Karpas-422 (cell line): Measurements from ENCODE around the gene PTDSS2. TPM values are rescaled to one million over a fixed set of nuclear protein-coding genes. Genes with fewer than 3 reads are reported as not detected.

Experiments used
- DNase-seq: peaks from one replicate; pipeline ENCODE4 v3.0.0-alpha.2; 2015
- H2AFZ ChIP-seq: fragments of 200-600 bp; sonication (generic); 2 replicates; pipeline ENCODE4 v1.6.1; 2014; ENCODE audit warnings: antibody characterized with exemption, low read length, mixed read lengths
- H3K27ac ChIP-seq: fragments of 200-600 bp; sonication (generic); 2 replicates; pipeline ENCODE4 v1.5.1; 2014; ENCODE audit warnings: mild to moderate bottlenecking, low read length, moderate library complexity
- H3K27me3 ChIP-seq: fragments of 200-600 bp; sonication (generic); 2 replicates; pipeline ENCODE4 v1.6.1; 2014; ENCODE audit warnings: low read length, mixed read lengths
- H3K36me3 ChIP-seq: fragments of 200-600 bp; sonication (generic); 2 replicates; pipeline ENCODE4 v1.6.1; 2014; ENCODE audit warnings: low read length, mixed read lengths; ENCODE audit not compliant: insufficient read depth
- H3K4me1 ChIP-seq: fragments of 200-600 bp; sonication (generic); 2 replicates; pipeline ENCODE4 v1.6.1; 2014; ENCODE audit warnings: mild to moderate bottlenecking, low read length, mixed read lengths
- H3K4me2 ChIP-seq: fragments of 200-600 bp; sonication (generic); 2 replicates; pipeline ENCODE4 v1.6.1; 2014; ENCODE audit warnings: low read length, low read depth, mild to moderate bottlenecking; ENCODE audit not compliant: poor library complexity, severe bottlenecking
- H3K4me3 ChIP-seq: fragments of 200-600 bp; sonication (generic); 2 replicates; pipeline ENCODE4 v1.5.1; 2014; ENCODE audit warnings: mild to moderate bottlenecking, antibody characterized with exemption, low read length, mixed read lengths
- H3K79me2 ChIP-seq: fragments of 200-600 bp; sonication (generic); 2 replicates; pipeline ENCODE4 v1.6.1; 2014; ENCODE audit warnings: mild to moderate bottlenecking, low read length, mixed read lengths
- H3K9ac ChIP-seq: fragments of 200-600 bp; sonication (generic); 2 replicates; pipeline ENCODE4 v1.6.0; 2014; ENCODE audit warnings: low read length
- H3K9me2 ChIP-seq: fragments of 200-600 bp; sonication (generic), shearing (Covaris generic); replicated peaks from 2 replicates; pipeline ENCODE4 v1.6.0; 2014; ENCODE audit warnings: mild to moderate bottlenecking, low read length, moderate library complexity; ENCODE audit not compliant: insufficient read depth
- H3K9me3 ChIP-seq: fragments of 300-700, 200-600 bp; sonication (generic); 2 replicates; pipeline ENCODE4 v1.6.1; 2014; ENCODE audit warnings: low read length, mixed read lengths
- H4K20me1 ChIP-seq: fragments of 200-600 bp; sonication (generic); 2 replicates; pipeline ENCODE4 v1.6.1; 2014; ENCODE audit warnings: mild to moderate bottlenecking, antibody characterized with exemption, low read length, low read depth; ENCODE audit not compliant: insufficient read depth
- total RNA-seq: library from RNA; depleted of rRNA; stranded (reverse); fragments of >200 nt; shearing (Covaris generic); gene quantifications from 2 replicates; pipeline ENCODE4 v1.2.3, GENCODE V29; 2014; ENCODE audit warnings: low replicate concordance

PTDSS2 gene
- total RNA-seq, 1 experiment from 2014 or later = 13.5 TPM

GRCh38 chr11:533586-534395 is 83.7 kb downstream of the PTDSS2 start:
- peaks cover 7% of the 10 kb centered on the region; the same call in 1 of the 2 replicates for H3K79me2 ChIP-seq
- H3K9me2 ChIP-seq = no peaks in the 10 kb centered on the region
- H3K4me2 ChIP-seq = peak overlapping the region; percentile 99
- no peak overlapping the region for H3K27ac ChIP-seq
- no peaks in the 10 kb centered on the region for H3K27me3 ChIP-seq
- no peak for DNase-seq
- H4K20me1 ChIP-seq = peaks cover 15% of the 10 kb centered on the region
- H3K4me3 ChIP-seq = peak overlapping the region; percentile 99
- H3K9ac ChIP-seq = peak overlapping the region; percentile 95
- H2AFZ ChIP-seq = no peak overlapping the region
- peaks cover 35% of the 10 kb centered on the region for H3K4me1 ChIP-seq
- no peaks in the 10 kb centered on the region for H3K9me3 ChIP-seq
- H3K36me3 ChIP-seq = no peaks in the 10 kb centered on the region; the same call in 1 of the 2 replicates

- Histone ChIP-seq H3K4me3 (peak overlapping the region; percentile 99), H3K9ac (peak overlapping the region; percentile 95), H3K4me1 (peaks cover 35% of the 10 kb centered on the region), H3K4me2 (peak overlapping the region; percentile 99), H3K27ac (peak overlapping the region; percentile 56), H2AFZ (peak overlapping the region; percentile 56; the same call in 1 of the 2 replicates), H4K20me1 (peaks cover 15% of the 10 kb centered on the region), H3K9me3 (no peaks in the 10 kb centered on the region), H3K9me2 (no peaks in the 10 kb centered on the region), H3K79me2 (peaks cover 7% of the 10 kb centered on the region; the same call in 1 of the 2 replicates), H3K27me3 (no peaks in the 10 kb centered on the region), H3K36me3 (no peaks in the 10 kb centered on the region; the same call in 1 of the 2 replicates)
- DNase-seq = peak; percentile 75
Measured at GRCh38 chr11:534396-535209, 84.5 kb downstream of the PTDSS2 start.

GRCh38 chr11:535210-535518 is 85.1 kb downstream of the PTDSS2 start:
- H3K9ac ChIP-seq = peak overlapping the region; percentile 95
- H3K27me3 ChIP-seq = no peaks in the 10 kb centered on the region
- no peaks in the 10 kb centered on the region; the same call in 1 of the 2 replicates for H3K36me3 ChIP-seq
- H4K20me1 ChIP-seq = peaks cover 15% of the 10 kb centered on the region
- DNase-seq = no peak
- H3K4me2 ChIP-seq = peak overlapping the region; percentile 99
- H3K27ac ChIP-seq = no peak overlapping the region
- H3K9me2 ChIP-seq = no peaks in the 10 kb centered on the region
- H3K9me3 ChIP-seq = no peaks in the 10 kb centered on the region
- H3K4me1 ChIP-seq = peaks cover 35% of the 10 kb centered on the region
- H3K4me3 ChIP-seq = peak overlapping the region; percentile 99
- peaks cover 7% of the 10 kb centered on the region; the same call in 1 of the 2 replicates for H3K79me2 ChIP-seq
- no peak overlapping the region for H2AFZ ChIP-seq

GRCh38 chr11:535519-536454 is 85.7 kb downstream of the PTDSS2 start, which contains the start of gene HRAS:
HRAS (minus strand) TSS chr11:535576.
- H3K9ac ChIP-seq = peak within 1 kb of the TSS; percentile 95
- H4K20me1 ChIP-seq = peaks cover 15% of the 10 kb centered on the region
- H3K27me3 ChIP-seq = no peaks in the 10 kb centered on the region
- peaks cover 35% of the 10 kb centered on the region for H3K4me1 ChIP-seq
- no peaks in the 10 kb centered on the region; the same call in 1 of the 2 replicates for H3K36me3 ChIP-seq
- no peaks in the 10 kb centered on the region for H3K9me2 ChIP-seq
- H3K27ac ChIP-seq = peak within 1 kb of the TSS; percentile 78
- no peaks in the 10 kb centered on the region for H3K9me3 ChIP-seq
- DNase-seq = peak; percentile 98
- peak within 1 kb of the TSS; percentile 99 for H3K4me2 ChIP-seq
- peaks cover 7% of the 10 kb centered on the region; the same call in 1 of the 2 replicates for H3K79me2 ChIP-seq
- H2AFZ ChIP-seq = peak within 1 kb of the TSS; percentile 56; the same call in 1 of the 2 replicates
- H3K4me3 ChIP-seq = peak within 1 kb of the TSS; percentile 99

GRCh38 chr11:536841-537621 is 87.0 kb downstream of the PTDSS2 start, which contains the start of gene LRRC56:
LRRC56 (plus strand) TSS chr11:537527; CDS start chr11:540685, 3,158 bp downstream.
- Histone ChIP-seq H3K9ac (peak within 1 kb of the TSS; percentile 82), H3K27ac (peak within 1 kb of the TSS; percentile 78), H3K4me2 (peak within 1 kb of the TSS; percentile 94), H2AFZ (peak within 1 kb of the TSS; percentile 78; the same call in 1 of the 2 replicates), H3K79me2 (peaks cover 7% of the 10 kb centered on the region; the same call in 1 of the 2 replicates), H3K4me3 (peak within 1 kb of the TSS; percentile 77), H4K20me1 (peaks cover 15% of the 10 kb centered on the region), H3K9me2 (no peaks in the 10 kb centered on the region), H3K4me1 (peaks cover 31% of the 10 kb centered on the region), H3K27me3 (no peaks in the 10 kb centered on the region), H3K36me3 (no peaks in the 10 kb centered on the region; the same call in 1 of the 2 replicates), H3K9me3 (no peaks in the 10 kb centered on the region)
- peak; percentile 99 for DNase-seq

GRCh38 chr11:537622-538430 is 87.7 kb downstream of the PTDSS2 start:
- Histone ChIP-seq H3K9me2 (no peaks in the 10 kb centered on the region), H3K36me3 (no peaks in the 10 kb centered on the region; the same call in 1 of the 2 replicates), H3K4me1 (peaks cover 31% of the 10 kb centered on the region), H3K79me2 (peaks cover 7% of the 10 kb centered on the region; the same call in 1 of the 2 replicates), H3K27ac (0 out of 2 replicates have a peak overlapping the region, but pooled peaks have one; percentile 3), H4K20me1 (peaks cover 15% of the 10 kb centered on the region), H3K9ac (peak overlapping the region; percentile 74), H3K4me2 (peak overlapping the region; percentile 94), H2AFZ (peak overlapping the region; percentile 78; the same call in 1 of the 2 replicates), H3K4me3 (peak overlapping the region; percentile 77), H3K27me3 (no peaks in the 10 kb centered on the region), H3K9me3 (no peaks in the 10 kb centered on the region)
- DNase-seq = peak; percentile 45
